GM23338 (cell line): ENCODE results near the gene SLC29A1. TPM values are rescaled to one million over a fixed set of nuclear protein-coding genes. Genes with fewer than 3 reads are reported as not detected.
A peak's percentile ranks its signal among the peaks of the same experiment; 100 is the strongest.

Experiments
- ATAC-seq: fragments of 200-7000 bp; cut with Tn5 transposase; 3 replicates; pipeline ENCODE4 v1.9.1; 2020
- DNase-seq: peaks from one replicate; pipeline ENCODE4 v3.0.0-alpha.2; 2015; ENCODE audit warnings: low spot score
- H2AFZ ChIP-seq: fragments of 200-600 bp; sonication (generic); 2 replicates; pipeline ENCODE4 v1.8.0; 2016; ENCODE audit warnings: antibody characterized with exemption, mild to moderate bottlenecking, moderate library complexity
- H3F3A ChIP-seq: fragments of 200-600 bp; sonication (generic); replicated peaks from 2 replicates; pipeline ENCODE4 v1.8.0; 2017; ENCODE audit warnings: antibody characterized with exemption, mixed run types, low read depth
- H3K27ac ChIP-seq: fragments of 200-600 bp; sonication (generic); 2 replicates; pipeline ENCODE4 v1.6.1; 2016; ENCODE audit warnings: low read depth
- H3K27me3 ChIP-seq: fragments of 200-600 bp; sonication (generic); 2 replicates; pipeline ENCODE4 v1.8.0; 2016; ENCODE audit warnings: mild to moderate bottlenecking, mixed run types, moderate library complexity; ENCODE audit not compliant: insufficient read depth
- H3K36me3 ChIP-seq: fragments of 200-600 bp; sonication (generic); 2 replicates; pipeline ENCODE4 v1.8.0; 2016; ENCODE audit warnings: mild to moderate bottlenecking; ENCODE audit not compliant: insufficient read depth
- H3K4me1 ChIP-seq: fragments of 200-600 bp; sonication (generic); 2 replicates; pipeline ENCODE4 v1.8.0; 2016; ENCODE audit warnings: mild to moderate bottlenecking, moderate library complexity; ENCODE audit not compliant: insufficient read depth
- H3K4me2 ChIP-seq: fragments of 200-600 bp; sonication (generic); 2 replicates; pipeline ENCODE4 v1.7.1; 2017; ENCODE audit warnings: mixed run types
- H3K4me3 ChIP-seq: fragments of 200-600 bp; sonication (generic); 2 replicates; pipeline ENCODE4 v1.6.1; 2016; ENCODE audit warnings: mixed run types
- H3K79me2 ChIP-seq: fragments of 200-600 bp; sonication (generic); replicated peaks from 2 replicates; pipeline ENCODE4 v1.8.0; 2017; ENCODE audit warnings: mild to moderate bottlenecking; ENCODE audit not compliant: insufficient read depth
- H3K9me2 ChIP-seq: fragments of 200-600 bp; sonication (generic); 2 replicates; pipeline ENCODE4 v1.8.0; 2017; ENCODE audit not compliant: insufficient read depth
- H4K20me1 ChIP-seq: fragments of 200-600 bp; sonication (generic); replicated peaks from 2 replicates; pipeline ENCODE4 v1.8.0; 2017; ENCODE audit warnings: mild to moderate bottlenecking; ENCODE audit not compliant: insufficient read depth
- H3K27ac Mint-ChIP-seq: 2 replicates; pipeline ENCODE4 v1.8.0; 2020; ENCODE audit warnings: inconsistent platforms, mild to moderate bottlenecking, moderate library complexity, mixed read lengths
- H3K27me3 Mint-ChIP-seq: 3 replicates; pipeline ENCODE4 v1.8.0; 2022; ENCODE audit warnings: low read depth, mild to moderate bottlenecking, moderate library complexity, mixed read lengths, inconsistent platforms; ENCODE audit not compliant: insufficient read depth, poor library complexity
- H3K36me3 Mint-ChIP-seq: 3 replicates; pipeline ENCODE4 v1.8.0; 2021; ENCODE audit warnings: low read depth, mild to moderate bottlenecking, inconsistent platforms, moderate library complexity, mixed read lengths
- H3K4me1 Mint-ChIP-seq: 3 replicates; pipeline ENCODE4 v1.8.0; 2020; ENCODE audit warnings: mild to moderate bottlenecking, inconsistent platforms, mixed read lengths
- H3K4me3 Mint-ChIP-seq: 3 replicates; pipeline ENCODE4 v1.8.0; 2021; ENCODE audit warnings: moderate library complexity, mild to moderate bottlenecking, inconsistent platforms, mixed read lengths
- H3K9me3 Mint-ChIP-seq: 3 replicates; pipeline ENCODE4 v1.8.0; 2020; ENCODE audit warnings: moderate library complexity, mild to moderate bottlenecking, inconsistent platforms, mixed read lengths
- EZH2 ChIP-seq: fragments of 200-600 bp; sonication (generic); IDR thresholded peaks from one replicate; pipeline ENCODE4 v1.8.0; 2017; ENCODE audit warnings: antibody characterized with exemption, mild to moderate bottlenecking, low read depth; ENCODE audit not compliant: unreplicated experiment
- EZH2phosphoT487 ChIP-seq: fragments of 200-600 bp; sonication (generic); IDR thresholded peaks from one replicate; pipeline ENCODE4 v1.8.1; 2018; ENCODE audit warnings: antibody characterized with exemption; ENCODE audit not compliant: unreplicated experiment
- JUNB ChIP-seq: IDR thresholded peaks from one replicate; pipeline ENCODE4 v1.6.1; 2016; ENCODE audit warnings: antibody characterized with exemption; ENCODE audit not compliant: unreplicated experiment
- NANOG ChIP-seq: IDR thresholded peaks from 2 replicates; pipeline ENCODE4 v1.6.1; 2016; ENCODE audit warnings: antibody characterized with exemption, borderline replicate concordance
- POLR2AphosphoS5 ChIP-seq: IDR thresholded peaks from 2 replicates; pipeline ENCODE4 v1.6.1; 2016; ENCODE audit warnings: antibody characterized with exemption, low read depth
- REST ChIP-seq: IDR thresholded peaks from one replicate; pipeline ENCODE4 v1.6.1; 2018; ENCODE audit warnings: antibody characterized with exemption; ENCODE audit not compliant: unreplicated experiment
- STAT1 ChIP-seq: IDR thresholded peaks from one replicate; pipeline ENCODE4 v1.6.1; 2016; ENCODE audit warnings: antibody characterized with exemption; ENCODE audit not compliant: unreplicated experiment
- ZNF331 ChIP-seq: fragments of 250-450 bp; sonication (Bioruptor Pico); IDR thresholded peaks from 2 replicates; pipeline ENCODE4 v1.5.0; 2020; ENCODE audit warnings: low read depth, mild to moderate bottlenecking, moderate library complexity
- polyA plus RNA-seq: library from polyadenylated mRNA; unstranded; fragments of >200 nt; fragmentation: Nextera tagmentation; extraction: Ambion mirVana; gene quantifications from 2 replicates; pipeline ENCODE4 v1.2.1, GENCODE V29; 2016
- total RNA-seq: library from RNA; depleted of rRNA; stranded (reverse); fragments of >200 nt; shearing (Covaris generic); gene quantifications from 2 replicates; pipeline ENCODE4 v1.2.3, GENCODE V29; 2014
- TF ChIP-seq, protein P1 (sequence below), 2 experiments: fragments of 200-600 bp in 1 of 2; sonication (generic) in 1 of 2; conservative IDR thresholded peaks; 2 replicates each; pipeline versions ENCODE4 v1.5.1 to v1.6.1; 2016 to 2017; ENCODE audit warnings: antibody characterized with exemption in 2 of 2, low read depth in 2 of 2, mild to moderate bottlenecking in 2 of 2, moderate library complexity in 1 of 2

Gene SLC29A1
- total and polyA plus RNA-seq, 2 experiments from 2014 or later = 73.1 to 169 TPM

DNA sequence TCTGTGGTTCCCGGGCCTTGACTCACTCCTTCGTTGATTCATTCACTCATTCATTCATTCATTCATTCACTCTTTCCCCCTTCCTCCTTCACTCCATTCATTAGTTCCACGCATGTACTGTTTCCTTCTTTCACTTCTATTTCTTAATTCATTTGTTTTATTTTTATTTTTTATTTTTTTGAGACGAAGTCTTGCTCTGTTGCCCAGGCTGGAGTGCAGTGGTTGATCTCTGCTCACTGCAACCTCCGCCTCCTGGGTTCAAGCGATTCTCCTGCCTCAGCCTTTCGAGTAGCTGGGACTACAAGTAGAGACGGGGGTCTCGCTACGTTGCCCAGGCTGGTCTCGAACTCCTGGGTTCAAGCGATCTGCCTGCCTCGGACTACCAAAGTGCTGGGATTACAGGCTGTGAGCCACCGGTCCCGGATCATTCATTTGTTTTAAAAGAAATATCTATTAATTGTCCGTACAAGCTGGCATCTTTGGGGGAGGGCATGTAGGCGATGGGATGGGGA lies 42.4 kb downstream of the SLC29A1 start:
- Histone ChIP-seq H3K4me2 (no peak overlapping the region; the same call in 1 of the 2 replicates), H3K36me3 (no peaks in the 10 kb centered on the region)
- H3K4me1 Mint-ChIP-seq = peaks cover 53% of the 10 kb centered on the region

DNA sequence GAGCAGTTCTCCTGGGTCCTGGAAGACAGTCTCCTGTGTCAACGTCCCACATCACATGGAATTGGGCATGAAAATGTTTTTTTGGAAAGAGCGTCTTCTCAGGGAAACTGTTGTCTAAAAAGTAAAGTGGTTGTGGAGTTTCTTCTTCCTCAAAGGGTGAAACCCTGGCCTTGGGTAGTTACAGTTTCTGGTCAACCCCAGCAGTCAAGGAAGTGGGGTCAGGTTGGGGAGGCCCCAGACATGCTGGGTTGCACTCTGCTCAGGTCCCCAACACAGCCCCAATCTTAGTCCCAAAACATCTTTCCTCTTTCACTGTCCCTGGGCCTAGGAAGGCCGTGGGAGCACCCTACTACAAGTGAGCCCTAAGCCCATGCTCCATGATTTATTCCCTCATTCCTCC lies 43.0 kb downstream of the SLC29A1 start:
- no peak for ATAC-seq
- peaks cover 57% of the 10 kb centered on the region for H3K4me1 Mint-ChIP-seq
- Histone ChIP-seq H2AFZ (no peak overlapping the region), H3K36me3 (no peaks in the 10 kb centered on the region), H3K27me3 (peaks cover 19% of the 10 kb centered on the region), H3K4me3 (no peak overlapping the region), H4K20me1 (peaks cover 6% of the 10 kb centered on the region; the same call in 1 of the 2 replicates), H3K4me2 (no peak overlapping the region), H3F3A (0 out of 2 replicates have a peak, but pooled peaks cover 16% of the 10 kb centered on the region), H3K4me1 (peaks cover 31% of the 10 kb centered on the region), H3K27ac (no peak overlapping the region), H3K79me2 (peaks cover 9% of the 10 kb centered on the region; the same call in 1 of the 2 replicates), H3K9me2 (no peaks in the 10 kb centered on the region)
- no peak for DNase-seq
- no peaks in the 10 kb centered on the region for H3K36me3 Mint-ChIP-seq
- peaks cover 42% of the 10 kb centered on the region for H3K27me3 Mint-ChIP-seq
- no peak overlapping the region for H3K27ac Mint-ChIP-seq
- H3K9me3 Mint-ChIP-seq = no peaks in the 10 kb centered on the region
- H3K4me3 Mint-ChIP-seq = peak overlapping the region; percentile 86
- no peak for TF ChIP-seq EZH2
- TF ChIP-seq JUNB = no peak
- TF ChIP-seq, protein P1, sequence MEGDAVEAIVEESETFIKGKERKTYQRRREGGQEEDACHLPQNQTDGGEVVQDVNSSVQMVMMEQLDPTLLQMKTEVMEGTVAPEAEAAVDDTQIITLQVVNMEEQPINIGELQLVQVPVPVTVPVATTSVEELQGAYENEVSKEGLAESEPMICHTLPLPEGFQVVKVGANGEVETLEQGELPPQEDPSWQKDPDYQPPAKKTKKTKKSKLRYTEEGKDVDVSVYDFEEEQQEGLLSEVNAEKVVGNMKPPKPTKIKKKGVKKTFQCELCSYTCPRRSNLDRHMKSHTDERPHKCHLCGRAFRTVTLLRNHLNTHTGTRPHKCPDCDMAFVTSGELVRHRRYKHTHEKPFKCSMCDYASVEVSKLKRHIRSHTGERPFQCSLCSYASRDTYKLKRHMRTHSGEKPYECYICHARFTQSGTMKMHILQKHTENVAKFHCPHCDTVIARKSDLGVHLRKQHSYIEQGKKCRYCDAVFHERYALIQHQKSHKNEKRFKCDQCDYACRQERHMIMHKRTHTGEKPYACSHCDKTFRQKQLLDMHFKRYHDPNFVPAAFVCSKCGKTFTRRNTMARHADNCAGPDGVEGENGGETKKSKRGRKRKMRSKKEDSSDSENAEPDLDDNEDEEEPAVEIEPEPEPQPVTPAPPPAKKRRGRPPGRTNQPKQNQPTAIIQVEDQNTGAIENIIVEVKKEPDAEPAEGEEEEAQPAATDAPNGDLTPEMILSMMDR (conservative IDR thresholded peaks at IDR 0.05; ENCODE audit: low read depth in 2 of 2) = no peak
- TF ChIP-seq EZH2phosphoT487 = no peak

More for the DNA sequence above, 42.4 kb downstream of the SLC29A1 start:
- Mint-ChIP-seq H3K9me3 (no peaks in the 10 kb centered on the region), H3K4me3 (peak overlapping the region; percentile 86), H3K27ac (no peak overlapping the region), H3K36me3 (peaks cover 5% of the 10 kb centered on the region), H3K27me3 (peaks cover 42% of the 10 kb centered on the region)
- TF ChIP-seq STAT1 = no peak
- no peak for TF ChIP-seq ZNF331
- no peak for TF ChIP-seq REST
- no peak for TF ChIP-seq NANOG
- TF ChIP-seq POLR2AphosphoS5 = 0 out of 2 replicates have a peak, but pooled peaks have one; percentile 7
- peaks cover 31% of the 10 kb centered on the region for H3K4me1 ChIP-seq
- peaks cover 9% of the 10 kb centered on the region; the same call in 1 of the 2 replicates for H3K79me2 ChIP-seq
- H3K9me2 ChIP-seq = no peaks in the 10 kb centered on the region
- peaks cover 19% of the 10 kb centered on the region for H3K27me3 ChIP-seq
- 0 out of 2 replicates have a peak, but pooled peaks cover 17% of the 10 kb centered on the region for H3F3A ChIP-seq
- no peak for ATAC-seq
- H2AFZ ChIP-seq = no peak overlapping the region
- no peak for DNase-seq
- peak overlapping the region; percentile 88 for H3K4me3 ChIP-seq
- H3K27ac ChIP-seq = no peak overlapping the region
- peaks cover 6% of the 10 kb centered on the region; the same call in 1 of the 2 replicates for H4K20me1 ChIP-seq
